GM19397 (cell line): ENCODE measurements around the gene POLR3E.
"Not testable (repeated sequence)": the region's sequence is repeated elsewhere in the genome, so short reads cannot be mapped to it uniquely, and the experiment has no call there.

ENCODE experiments used
- ATAC-seq: cut with Tn5 transposase; IDR thresholded peaks from one replicate; pipeline ENCODE4 v1.9.1; 2021; ENCODE audit warnings: mild to moderate bottlenecking, moderate library complexity; ENCODE audit not compliant: unreplicated experiment

Gene POLR3E

GRCh38 chr16:22291860-22292318, 5.3 kb upstream of the POLR3E start:
- ATAC-seq, result no peak

- no peak for ATAC-seq
These were observed 4.9 kb upstream of the POLR3E start for GRCh38 chr16:22292320-22292719.

GRCh38 chr16:22293137-22294106, 3.8 kb upstream of the POLR3E start:
- no peak for ATAC-seq

DNA sequence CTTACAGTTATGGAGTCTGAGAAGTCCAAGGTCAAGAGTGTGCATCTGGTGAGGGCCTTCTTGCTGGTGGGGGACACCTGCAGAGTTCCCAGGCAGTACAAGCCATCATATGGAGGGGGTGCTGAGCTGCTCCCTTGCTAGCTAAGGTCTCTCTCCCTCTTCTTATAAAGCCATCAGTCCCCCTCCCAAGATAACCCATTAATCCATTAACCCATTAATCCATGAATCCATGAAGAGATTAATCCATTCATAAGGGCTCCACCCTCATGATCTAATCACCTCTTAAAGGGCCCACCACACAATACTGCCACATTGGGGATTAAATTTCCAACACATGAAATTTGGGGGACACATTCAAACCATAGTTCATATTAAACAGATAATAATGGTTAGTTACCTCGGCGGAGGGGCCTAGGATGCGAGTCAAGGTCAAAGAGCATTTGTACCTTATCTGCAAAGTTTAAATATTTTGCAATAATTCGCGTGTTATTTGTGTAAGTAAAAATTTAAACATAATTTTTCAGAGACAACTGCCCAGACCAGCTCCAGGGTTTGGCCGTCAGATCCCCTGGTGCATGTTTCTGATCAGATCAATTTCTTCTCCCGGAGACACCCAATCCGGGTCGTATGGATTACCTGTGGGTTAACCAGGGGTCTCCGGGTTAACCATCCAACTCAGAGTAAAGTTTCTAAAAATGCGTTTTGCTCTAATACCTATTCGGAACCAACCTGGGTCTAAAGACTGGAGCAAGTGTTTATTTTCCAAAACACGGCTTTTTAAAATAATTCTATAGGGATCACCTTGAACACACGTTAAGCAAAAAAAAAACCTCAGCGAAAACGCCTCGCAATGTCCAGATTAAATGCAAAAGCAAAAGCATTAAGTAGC, 740 bp upstream of the POLR3E start:
- no peak for ATAC-seq

DNA sequence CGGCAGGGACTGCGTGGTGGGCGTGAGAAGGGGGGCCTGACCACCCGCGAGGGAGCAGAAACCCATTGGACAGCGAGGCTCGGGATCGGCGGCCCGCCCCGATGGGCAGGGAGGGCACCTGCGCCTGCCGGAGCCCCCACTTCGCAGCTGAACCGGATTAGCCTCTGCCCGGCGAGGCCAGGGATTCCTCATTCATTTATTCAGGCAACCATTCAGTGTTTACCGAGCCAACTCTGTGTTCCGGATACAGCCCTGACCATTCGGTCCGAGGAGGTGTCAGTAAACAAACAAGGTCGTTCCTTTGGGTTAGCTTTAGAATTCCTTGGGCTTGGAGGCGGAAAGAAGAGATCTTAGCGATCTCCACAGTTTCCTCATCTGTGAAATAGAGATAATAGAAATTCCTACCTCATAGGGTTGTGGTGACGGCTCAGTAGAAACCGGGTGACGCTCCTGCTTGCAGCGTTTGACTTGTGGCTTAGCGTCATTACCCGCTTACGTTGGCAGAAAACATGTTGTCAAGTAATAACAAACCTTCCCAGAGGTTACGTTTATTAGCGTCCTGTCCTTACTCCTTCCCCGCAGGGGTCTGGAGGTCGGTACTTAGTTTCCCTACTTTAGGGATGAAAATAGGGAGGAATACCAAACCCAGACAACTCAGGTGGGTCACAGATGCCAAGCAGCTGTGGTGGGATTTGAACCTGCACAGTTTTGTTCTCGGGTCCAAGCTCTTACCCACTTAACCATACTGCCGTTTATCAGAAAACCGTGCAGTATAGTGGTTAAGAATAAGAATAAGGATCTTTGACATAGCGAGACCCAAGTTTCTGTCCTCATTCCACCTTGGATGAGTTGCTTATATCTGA, 893 bp downstream of the POLR3E start:
- ATAC-seq, result no peak

DNA sequence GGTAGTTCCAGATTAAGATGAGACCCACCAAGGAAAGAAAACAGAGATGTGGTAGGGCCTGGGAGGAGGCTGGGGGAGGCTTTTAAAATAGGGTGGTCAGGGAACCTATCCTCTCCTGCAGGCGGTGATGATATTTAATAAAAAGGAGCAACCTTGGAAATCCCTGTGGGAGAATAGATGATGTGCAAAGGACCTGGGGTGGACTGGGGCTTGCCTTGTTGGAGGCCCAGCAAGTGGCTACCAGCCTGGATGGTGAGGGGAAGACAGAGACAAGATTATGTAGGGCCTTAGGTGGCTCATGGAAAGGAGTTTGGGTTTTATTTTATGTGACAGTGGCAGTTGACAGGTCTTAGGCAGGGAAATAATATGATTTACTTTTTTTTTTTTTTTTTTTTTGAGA, 1.8 kb downstream of the POLR3E start:
- no peak for ATAC-seq

GRCh38 chr16:22300427-22301071, 3.3 kb downstream of the POLR3E start:
- ATAC-seq, result no peak

- not testable (repeated sequence) for ATAC-seq
These were observed 4.2 kb downstream of the POLR3E start for GRCh38 chr16:22301423-22301822.

DNA sequence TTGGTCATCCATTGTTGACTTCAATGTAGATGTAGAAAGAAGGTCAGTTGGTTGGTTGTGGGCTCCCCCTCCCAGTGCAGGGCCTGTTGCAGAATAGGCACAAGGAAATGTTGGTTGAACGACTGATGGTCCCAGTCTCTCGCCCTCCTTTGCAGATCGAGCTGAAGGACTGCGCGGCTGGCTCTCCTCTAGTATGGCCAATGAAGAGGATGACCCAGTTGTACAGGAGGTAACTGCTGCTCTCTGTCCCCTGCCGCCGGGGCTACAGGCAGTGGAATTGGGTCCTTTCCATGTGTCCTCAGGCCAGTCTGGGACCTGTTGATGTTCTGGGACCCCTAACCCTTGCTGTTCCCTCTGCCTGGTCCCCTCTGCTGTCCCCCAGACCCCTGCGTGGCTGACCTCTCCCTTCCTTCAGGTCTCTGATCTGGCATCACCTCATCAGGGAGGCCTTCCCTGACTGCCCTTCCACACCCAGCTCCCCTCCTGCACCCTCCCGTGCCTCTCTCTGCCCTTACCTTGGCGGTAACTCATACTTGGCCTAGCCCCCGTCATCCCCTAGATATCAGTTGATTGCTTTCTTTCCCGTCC, 5.7 kb downstream of the POLR3E start:
- ATAC-seq, result no peak

DNA sequence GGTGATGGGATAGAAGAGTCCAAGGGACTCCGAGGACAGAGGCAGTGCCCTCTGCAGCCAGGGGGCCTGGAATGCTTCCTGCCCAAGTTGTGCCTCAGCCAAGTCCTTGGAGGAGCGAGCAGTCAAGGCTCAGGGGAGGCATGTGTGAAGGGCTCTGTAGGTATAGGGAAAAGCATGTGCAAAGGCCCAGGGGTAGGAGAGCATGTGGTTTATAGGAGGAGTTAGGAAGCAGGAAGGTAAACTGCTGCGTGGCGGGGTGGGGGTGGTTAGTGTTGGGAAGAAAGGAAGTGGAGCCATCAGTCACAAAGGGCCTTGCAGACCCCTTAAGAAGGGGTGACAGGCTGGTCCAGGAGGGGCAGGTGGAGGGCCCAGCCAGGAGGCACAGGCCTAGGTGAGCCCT, 7.2 kb downstream of the POLR3E start:
- no peak for ATAC-seq

GRCh38 chr16:22306788-22307187, 9.6 kb downstream of the POLR3E start:
- no peak for ATAC-seq

- no peak for ATAC-seq
These were observed 10.6 kb downstream of the POLR3E start for GRCh38 chr16:22307838-22308237.

DNA sequence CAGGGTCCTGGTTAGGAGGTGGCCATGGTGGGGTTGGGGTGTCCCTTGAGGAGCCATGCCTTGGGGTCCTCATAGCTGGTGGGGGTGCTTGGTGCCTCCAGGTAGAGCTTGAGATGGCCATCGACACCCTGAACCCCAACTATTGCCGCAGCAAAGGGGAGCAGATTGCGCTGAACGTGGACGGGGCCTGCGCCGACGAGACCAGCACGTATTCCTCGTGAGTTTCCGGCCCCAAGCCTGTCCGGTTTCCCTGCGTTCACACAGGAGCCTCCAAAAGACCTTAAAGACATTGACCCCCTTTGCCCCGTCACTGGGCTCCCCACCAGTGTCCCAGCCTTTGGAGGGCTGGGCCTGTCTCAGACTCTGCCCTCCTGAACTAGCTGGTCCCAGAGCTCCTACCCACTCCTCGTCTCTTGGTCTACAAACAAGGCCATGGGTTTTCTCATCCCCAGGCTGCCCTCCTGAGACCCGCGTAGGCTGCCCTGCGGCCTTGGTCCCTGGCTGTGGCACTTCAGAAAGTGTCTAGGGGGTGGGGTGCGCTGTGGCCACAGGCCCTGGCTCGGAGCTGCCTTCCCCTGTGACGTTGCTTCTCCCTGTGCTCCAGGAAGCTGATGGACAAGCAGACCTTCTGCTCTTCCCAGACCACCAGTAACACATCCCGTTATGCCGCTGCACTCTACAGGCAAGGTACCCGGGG, 11.8 kb downstream of the POLR3E start:
- no peak for ATAC-seq

DNA sequence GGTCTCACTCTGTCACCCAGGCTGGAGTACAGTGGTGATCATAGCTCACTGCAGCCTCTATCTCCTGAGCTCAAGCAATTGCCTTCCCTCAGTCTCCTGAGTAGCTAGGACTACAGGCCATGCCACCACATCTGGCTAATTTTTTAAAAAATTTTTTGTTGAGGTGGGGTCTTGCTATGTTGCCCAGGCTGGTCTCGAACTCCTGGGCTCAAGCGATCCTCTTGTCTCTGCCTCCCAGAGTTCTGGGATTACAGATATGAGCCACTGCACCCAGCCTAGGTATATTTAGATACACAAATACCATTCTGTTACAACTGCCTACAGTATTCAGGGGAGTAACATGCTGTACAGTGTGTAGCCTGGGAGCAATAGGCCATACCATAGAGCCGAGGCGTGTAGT, 14.3 kb downstream of the POLR3E start:
- no peak for ATAC-seq

- no peak for ATAC-seq
These were observed 15.9 kb downstream of the POLR3E start for GRCh38 chr16:22312897-22313781.

GRCh38 chr16:22313876-22314470, 16.8 kb downstream of the POLR3E start:
- no peak for ATAC-seq

DNA sequence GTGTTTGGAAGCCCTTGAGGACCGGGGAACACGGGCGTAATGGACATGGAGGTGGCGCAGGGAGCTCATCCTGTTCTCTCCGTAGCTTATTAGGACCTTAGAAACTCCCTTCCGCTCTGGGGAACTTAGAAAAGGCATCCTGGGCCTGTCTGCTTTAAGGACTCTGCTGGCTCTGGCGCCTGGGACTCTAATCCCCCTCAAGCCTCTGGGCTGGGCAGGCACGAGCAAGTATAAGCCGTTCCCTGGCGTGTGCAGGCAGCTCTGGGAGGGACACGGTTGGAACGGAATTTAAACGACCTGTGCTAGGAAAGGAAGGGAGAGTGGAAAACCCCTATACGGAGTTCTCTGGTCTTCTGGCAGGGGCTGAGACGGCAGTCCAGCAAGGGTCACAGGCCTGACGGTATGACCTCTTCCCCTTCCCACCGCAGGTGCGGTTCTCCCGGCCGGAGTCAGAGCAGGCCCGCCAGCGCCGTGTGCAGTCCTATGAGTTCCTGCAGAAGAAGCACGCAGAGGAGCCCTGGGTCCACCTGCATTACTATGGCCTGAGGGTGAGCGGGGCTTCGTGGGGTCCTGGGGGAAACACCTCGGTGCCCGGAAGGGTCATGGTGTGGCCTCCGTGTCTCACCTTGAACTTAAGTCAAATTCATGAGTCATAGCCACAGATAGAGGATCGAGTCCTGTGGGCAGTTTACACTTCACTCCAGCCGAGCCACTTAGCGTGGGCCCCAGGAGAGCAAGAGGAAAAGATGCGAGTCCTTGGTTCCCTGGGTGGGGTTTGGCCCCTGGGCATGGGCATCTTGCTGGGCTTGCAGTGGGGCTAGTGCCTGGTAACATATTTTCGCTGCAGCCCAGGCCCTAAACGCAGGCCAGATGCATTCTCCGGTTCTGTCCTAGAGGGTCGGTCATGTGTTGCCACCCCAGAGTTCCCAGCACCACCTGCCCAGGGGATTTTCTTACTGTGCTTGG, 17.7 kb downstream of the POLR3E start:
- no peak for ATAC-seq
